Neutrophil (primary cell): ENCODE measurements around the gene TMEM51.

Experiments
- H3K27ac ChIP-seq: fragments of 200-600 bp; sonication (generic); 2 replicates; pipeline ENCODE4 v1.5.1; 2016; ENCODE audit warnings: mild to moderate bottlenecking, moderate library complexity
- H3K27me3 ChIP-seq: fragments of 200-600 bp; sonication (generic); 2 replicates; pipeline ENCODE4 v1.6.0; 2016; ENCODE audit warnings: mild to moderate bottlenecking
- H3K36me3 ChIP-seq: fragments of 200-600 bp; sonication (generic); 2 replicates; pipeline ENCODE4 v1.5.1; 2017
- H3K4me1 ChIP-seq, 2 experiments: fragments of 200-600 bp in 1 of 2; sonication (generic) in 1 of 2; 1 replicate in 1 of 2; 2 replicates in 1 of 2; pipeline versions ENCODE4 v1.5.1 to v1.6.1; 2013 to 2016; ENCODE audit warnings: low read depth in 1 of 2, low read length in 1 of 2, mild to moderate bottlenecking in 1 of 2, moderate library complexity in 1 of 2; ENCODE audit not compliant: control insufficient read depth in 1 of 2, insufficient read depth in 1 of 2
- H3K4me3 ChIP-seq, 2 experiments: fragments of 200-600 bp in 1 of 2; sonication (generic) in 1 of 2; 1 replicate in 1 of 2; 2 replicates in 1 of 2; pipeline ENCODE4 v1.5.1; 2013 to 2016; ENCODE audit warnings: low read depth in 1 of 2, low read length in 1 of 2, mild to moderate bottlenecking in 1 of 2, moderate library complexity in 1 of 2
- H3K9me3 ChIP-seq: fragments of 200-600 bp; sonication (generic); 2 replicates; pipeline ENCODE4 v1.5.1; 2016
- TF ChIP-seq, protein P1 (sequence below): fragments of 200-600 bp; sonication (generic); IDR thresholded peaks from 2 replicates; pipeline ENCODE4 v1.5.1; 2016; ENCODE audit warnings: antibody characterized with exemption

TMEM51 gene

DNA sequence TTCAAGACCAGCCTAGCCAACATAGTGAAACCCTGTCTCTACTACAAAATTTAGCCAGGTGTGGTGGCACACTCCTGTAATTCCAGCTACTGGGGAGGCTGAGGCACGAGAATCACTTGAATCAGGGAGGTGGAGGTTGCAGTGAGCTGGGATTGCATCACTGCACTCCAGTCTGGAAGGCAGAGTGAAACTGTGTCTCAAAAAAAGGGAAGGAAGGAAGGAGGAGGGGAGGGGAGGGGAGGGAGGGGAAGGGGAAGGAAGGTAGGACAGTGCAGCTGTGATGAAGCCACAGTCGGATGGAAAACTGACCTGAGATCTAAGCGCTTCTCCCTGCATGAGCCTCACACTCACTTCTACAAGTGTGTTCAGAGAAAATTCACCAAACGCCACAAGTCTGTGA lies 71.4 kb downstream of the TMEM51 start:
- Histone ChIP-seq H3K36me3 (no peaks in the 10 kb centered on the region), H3K9me3 (no peaks in the 10 kb centered on the region), H3K4me1 (peaks cover 15 to 18% of the 10 kb centered on the region in 2 experiments), H3K27me3 (no peaks in the 10 kb centered on the region), H3K4me3 (no peak overlapping the region), H3K27ac (no peak overlapping the region)
- TF ChIP-seq, protein P1, sequence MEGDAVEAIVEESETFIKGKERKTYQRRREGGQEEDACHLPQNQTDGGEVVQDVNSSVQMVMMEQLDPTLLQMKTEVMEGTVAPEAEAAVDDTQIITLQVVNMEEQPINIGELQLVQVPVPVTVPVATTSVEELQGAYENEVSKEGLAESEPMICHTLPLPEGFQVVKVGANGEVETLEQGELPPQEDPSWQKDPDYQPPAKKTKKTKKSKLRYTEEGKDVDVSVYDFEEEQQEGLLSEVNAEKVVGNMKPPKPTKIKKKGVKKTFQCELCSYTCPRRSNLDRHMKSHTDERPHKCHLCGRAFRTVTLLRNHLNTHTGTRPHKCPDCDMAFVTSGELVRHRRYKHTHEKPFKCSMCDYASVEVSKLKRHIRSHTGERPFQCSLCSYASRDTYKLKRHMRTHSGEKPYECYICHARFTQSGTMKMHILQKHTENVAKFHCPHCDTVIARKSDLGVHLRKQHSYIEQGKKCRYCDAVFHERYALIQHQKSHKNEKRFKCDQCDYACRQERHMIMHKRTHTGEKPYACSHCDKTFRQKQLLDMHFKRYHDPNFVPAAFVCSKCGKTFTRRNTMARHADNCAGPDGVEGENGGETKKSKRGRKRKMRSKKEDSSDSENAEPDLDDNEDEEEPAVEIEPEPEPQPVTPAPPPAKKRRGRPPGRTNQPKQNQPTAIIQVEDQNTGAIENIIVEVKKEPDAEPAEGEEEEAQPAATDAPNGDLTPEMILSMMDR: no peak

DNA sequence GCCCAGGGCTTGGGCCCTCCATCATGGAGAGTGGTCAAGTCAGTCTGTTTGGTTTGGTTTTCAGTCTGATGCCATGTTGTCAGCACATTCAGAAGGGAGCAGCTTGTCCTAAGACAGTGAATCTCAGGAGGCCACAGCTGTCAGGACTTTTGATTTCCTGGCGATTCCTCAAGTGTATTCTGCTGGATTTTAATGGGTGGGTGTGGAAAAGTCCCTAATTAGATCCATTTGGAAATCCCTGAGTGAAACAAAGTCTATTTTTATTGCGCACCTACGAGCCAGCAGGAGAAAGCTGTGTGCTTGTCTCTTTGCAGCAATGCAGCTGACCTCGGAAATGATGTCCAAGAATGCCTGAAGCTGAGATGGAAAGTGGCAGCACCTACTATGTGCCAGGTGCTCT lies 71.9 kb downstream of the TMEM51 start:
- Histone ChIP-seq H3K27ac (no peak overlapping the region), H3K36me3 (no peaks in the 10 kb centered on the region), H3K27me3 (no peaks in the 10 kb centered on the region), H3K4me1 (peaks cover 15 to 19% of the 10 kb centered on the region in 2 experiments), H3K9me3 (no peaks in the 10 kb centered on the region), H3K4me3 (no peak overlapping the region)
- TF ChIP-seq, protein P1: no peak

DNA sequence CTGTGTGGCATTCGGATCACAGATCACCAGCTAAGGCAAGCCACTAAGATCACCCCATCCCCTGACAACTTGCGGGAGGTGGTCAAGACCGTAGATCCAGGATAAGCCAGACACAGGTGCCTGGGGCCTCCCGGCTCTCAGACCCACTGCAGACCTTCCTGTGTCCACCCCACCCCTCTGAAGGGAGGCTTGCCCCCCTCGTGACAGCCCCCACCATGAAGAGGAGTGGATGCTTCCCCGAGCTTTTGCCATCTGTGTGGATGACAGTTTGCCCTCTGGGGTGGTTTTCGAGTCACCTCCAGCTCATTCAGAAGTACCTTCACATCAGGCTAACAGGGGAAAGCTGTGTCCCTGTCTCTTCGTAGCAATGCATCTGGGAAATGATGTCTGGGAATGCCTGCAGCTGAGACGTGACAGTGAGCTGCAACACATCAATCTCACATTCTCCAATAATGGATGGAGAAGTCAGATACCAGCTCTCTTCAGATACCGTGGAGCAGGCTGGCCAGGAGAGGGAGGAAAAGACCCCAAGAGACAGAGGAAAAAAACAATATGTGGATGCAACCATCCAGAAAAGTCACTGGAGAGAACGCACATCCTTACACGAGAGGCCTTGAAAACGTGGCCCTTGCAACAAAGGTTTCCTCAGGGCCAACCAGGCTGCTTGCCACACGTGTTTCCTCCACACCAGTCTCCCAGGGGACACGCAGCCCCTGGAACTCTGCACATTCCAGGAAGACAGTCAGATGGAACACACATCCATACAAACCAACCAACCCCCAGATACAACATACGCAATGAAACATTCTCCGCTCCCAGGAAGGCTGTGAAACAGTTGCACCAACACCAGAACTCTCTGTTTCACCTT lies 73.1 kb downstream of the TMEM51 start:
- Histone ChIP-seq H3K36me3 (no peaks in the 10 kb centered on the region), H3K9me3 (no peaks in the 10 kb centered on the region), H3K4me1 (peaks cover 18 to 19% of the 10 kb centered on the region in 2 experiments), H3K27me3 (no peaks in the 10 kb centered on the region), H3K4me3 (no peak overlapping the region), H3K27ac (no peak overlapping the region)
- TF ChIP-seq, protein P1: no peak

DNA sequence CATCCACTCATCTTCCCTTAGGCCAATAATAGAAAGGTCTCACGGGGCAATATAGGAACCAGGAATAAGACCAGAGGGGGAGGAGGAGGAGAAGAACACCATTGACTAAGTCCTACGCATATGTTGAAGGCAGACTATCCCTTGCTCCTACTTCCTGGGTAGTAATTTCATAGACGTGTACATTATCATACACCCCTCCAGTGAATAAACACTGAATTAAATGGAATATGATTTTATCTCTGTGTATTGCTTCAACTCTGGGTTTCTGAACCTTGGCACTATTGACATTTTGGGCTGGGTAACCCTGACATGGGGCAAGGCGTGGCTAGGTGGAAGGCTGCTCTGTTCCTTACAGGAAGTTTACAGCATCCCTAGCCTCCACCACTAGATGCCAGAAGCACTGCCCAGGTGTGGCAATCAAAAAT lies 76.2 kb downstream of the TMEM51 start:
- no peak overlapping the region for H3K4me3 ChIP-seq
- TF ChIP-seq, protein P1: no peak
- no peaks in the 10 kb centered on the region for H3K27me3 ChIP-seq
- no peaks in the 10 kb centered on the region for H3K36me3 ChIP-seq
- no peak overlapping the region for H3K27ac ChIP-seq
- no peaks in the 10 kb centered on the region for H3K9me3 ChIP-seq
- peaks cover 6 to 11% of the 10 kb centered on the region in 2 experiments for H3K4me1 ChIP-seq

DNA sequence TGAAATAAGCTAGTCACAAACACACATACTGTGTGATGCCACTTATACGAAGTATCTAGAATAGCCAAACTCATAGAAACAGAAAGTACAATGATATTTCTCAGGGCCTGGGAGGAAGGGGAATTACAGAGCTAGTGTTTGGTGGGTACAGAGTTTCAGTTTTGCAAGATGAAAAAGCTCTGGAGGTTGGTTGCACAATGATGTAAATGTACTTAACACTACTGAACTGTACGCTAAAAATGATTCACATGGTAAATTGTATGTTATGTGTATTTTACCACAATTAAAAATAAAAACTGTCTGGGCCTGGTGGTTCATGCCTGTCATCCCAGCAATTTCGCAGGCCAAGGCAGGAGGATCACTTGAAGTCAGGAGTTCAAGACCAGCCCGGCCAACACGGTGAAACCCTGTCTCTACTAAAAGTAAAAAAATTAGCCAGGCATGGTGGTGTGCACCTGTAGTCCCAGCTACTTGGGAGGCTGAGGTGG lies 78.2 kb downstream of the TMEM51 start:
- Histone ChIP-seq H3K4me3 (no peak overlapping the region), H3K9me3 (no peaks in the 10 kb centered on the region), H3K27me3 (no peaks in the 10 kb centered on the region), H3K27ac (no peak overlapping the region), H3K4me1 (peaks cover 4 to 5% of the 10 kb centered on the region in 2 experiments), H3K36me3 (no peaks in the 10 kb centered on the region)
- TF ChIP-seq, protein P1: no peak
